ENCODE data around the gene UTY. TPM values are rescaled to one million over a fixed set of nuclear protein-coding genes. Genes with fewer than 3 reads are reported as not detected.

The UTY gene
- total RNA-seq (under 1 TPM in 1 of 2 donors, not detected in 1; 0.12 TPM), polyA plus RNA-seq (1 to 10 TPM in 1 of 2 donors, not detected in 1; 4.7 TPM)
- long read RNA-seq, donor 1, result 0 reads
- long read RNA-seq, donor 2, result 0 reads
- long read RNA-seq, donor 3, partial matches to known transcripts, result 6 of 6 reads
- long read RNA-seq, donor 3, other reads (novel, unspliced or antisense), result 0 of 6 reads
- long read RNA-seq, donor 4, result 0 reads
- long read RNA-seq, donor 5, result 0 reads

GRCh38 chrY:13479828-13480227, at the start of gene UTY:
Gene UTY (minus strand): TSS chrY:13480033. CDS start chrY:13479665, 368 bp downstream.
- ATAC-seq (ENCODE audit: insufficient read depth, low FRiP score), result no peak
- no peaks in the 10 kb centered on the region for H3K4me1 ChIP-seq (ENCODE audit: control insufficient read depth in 5 of 5, insufficient read depth in 5 of 5, low read length in 5 of 5)
- H3K36me3 ChIP-seq (ENCODE audit: control insufficient read depth in 4 of 4, insufficient read depth in 4 of 4, low read length in 4 of 4), result no peaks in the 10 kb centered on the region
- no peak for TF ChIP-seq CTCF (IDR thresholded peaks at IDR 0.05; ENCODE audit: control extremely low read depth, extremely low read depth)
- no peak within 1 kb of the TSS for H3K9ac ChIP-seq (ENCODE audit: insufficient read depth in 1 of 2, low read length in 2 of 2)
- WGBS, 2 donors, result 1% methylated on average over 15 of the region's 18 CpGs; no CpG with 5 or more reads in 1 of the 2 donors
- H3K9me3 ChIP-seq (ENCODE audit: control insufficient read depth in 4 of 4, insufficient read depth in 3 of 4, low read length in 3 of 4), result no peaks in the 10 kb centered on the region
- peak within 1 kb of the TSS in 1 of 2 donors; percentile 92 for H3K27ac ChIP-seq (ENCODE audit: low read depth in 1 of 2, low read length in 1 of 2)
- no peaks in the 10 kb centered on the region for H3K27me3 ChIP-seq (ENCODE audit: control insufficient read depth in 3 of 3, insufficient read depth in 3 of 3, low read length in 2 of 3)
- peak in 1 of 3 donors; percentile 94 for DNase-seq
- no peak within 1 kb of the TSS for H3K4me3 ChIP-seq

- ATAC-seq (ENCODE audit: insufficient read depth, low FRiP score), result no peak
Measured at GRCh38 chrY:13520474-13520873, 40.6 kb upstream of the UTY start.

GRCh38 chrY:13501215-13501614, 21.4 kb upstream of the UTY start:
- Histone ChIP-seq H3K27ac (ENCODE audit: low read depth in 1 of 2, low read length in 1 of 2) (no peak overlapping the region), H3K36me3 (ENCODE audit: control insufficient read depth in 4 of 4, insufficient read depth in 4 of 4, low read length in 4 of 4) (no peaks in the 10 kb centered on the region), H3K9ac (ENCODE audit: insufficient read depth in 1 of 2, low read length in 2 of 2) (no peak overlapping the region), H3K27me3 (ENCODE audit: control insufficient read depth in 3 of 3, insufficient read depth in 3 of 3, low read length in 2 of 3) (no peaks in the 10 kb centered on the region), H3K4me1 (ENCODE audit: control insufficient read depth in 5 of 5, insufficient read depth in 5 of 5, low read length in 5 of 5) (no peaks in the 10 kb centered on the region), H3K9me3 (ENCODE audit: control insufficient read depth in 4 of 4, insufficient read depth in 3 of 4, low read length in 3 of 4) (no peaks in the 10 kb centered on the region), H3K4me3 (no peak overlapping the region)
- DNase-seq, result no peak
- 100% methylated on average over 1 of the region's 1 CpG; no CpG with 5 or more reads in 1 of the 2 donors for WGBS, 2 donors
- no peak for ATAC-seq (ENCODE audit: insufficient read depth, low FRiP score)
- TF ChIP-seq CTCF (IDR thresholded peaks at IDR 0.05; ENCODE audit: control extremely low read depth, extremely low read depth), result no peak

More at GRCh38 chrY:13520474-13520873, 40.6 kb upstream of the UTY start:
- no peak for TF ChIP-seq CTCF (IDR thresholded peaks at IDR 0.05; ENCODE audit: control extremely low read depth, extremely low read depth)
- no peak for DNase-seq
- Histone ChIP-seq H3K9ac (ENCODE audit: insufficient read depth in 1 of 2, low read length in 2 of 2) (no peak overlapping the region), H3K9me3 (ENCODE audit: control insufficient read depth in 4 of 4, insufficient read depth in 3 of 4, low read length in 3 of 4) (no peaks in the 10 kb centered on the region), H3K36me3 (ENCODE audit: control insufficient read depth in 4 of 4, insufficient read depth in 4 of 4, low read length in 4 of 4) (no peaks in the 10 kb centered on the region), H3K27ac (ENCODE audit: low read depth in 1 of 2, low read length in 1 of 2) (no peak overlapping the region), H3K27me3 (ENCODE audit: control insufficient read depth in 3 of 3, insufficient read depth in 3 of 3, low read length in 2 of 3) (no peaks in the 10 kb centered on the region), H3K4me3 (no peak overlapping the region), H3K4me1 (ENCODE audit: control insufficient read depth in 5 of 5, insufficient read depth in 5 of 5, low read length in 5 of 5) (no peaks in the 10 kb centered on the region)
- 52% methylated on average over 1 of the region's 1 CpG; no CpG with 5 or more reads in 1 of the 2 donors for WGBS, 2 donors
